ACHN (cell line): ENCODE data around the gene SLC22A3.
"Not testable (repeated sequence)": the region's sequence is repeated elsewhere in the genome, so short reads cannot be mapped to it uniquely, and the experiment has no call there.

ENCODE experiments used
- DNase-seq: peaks from one replicate; pipeline ENCODE4 v3.0.0-alpha.2; 2015
- in situ Hi-C: cut with HindIII; loops from 2 replicates; pipeline ENCODE4 v1.10.0; 2017; ENCODE audit warnings: low sequenced_read_pairs, low pct_ligation_motif_present, low pct_unique_long_range_greater_than_20kb

Gene SLC22A3

DNA sequence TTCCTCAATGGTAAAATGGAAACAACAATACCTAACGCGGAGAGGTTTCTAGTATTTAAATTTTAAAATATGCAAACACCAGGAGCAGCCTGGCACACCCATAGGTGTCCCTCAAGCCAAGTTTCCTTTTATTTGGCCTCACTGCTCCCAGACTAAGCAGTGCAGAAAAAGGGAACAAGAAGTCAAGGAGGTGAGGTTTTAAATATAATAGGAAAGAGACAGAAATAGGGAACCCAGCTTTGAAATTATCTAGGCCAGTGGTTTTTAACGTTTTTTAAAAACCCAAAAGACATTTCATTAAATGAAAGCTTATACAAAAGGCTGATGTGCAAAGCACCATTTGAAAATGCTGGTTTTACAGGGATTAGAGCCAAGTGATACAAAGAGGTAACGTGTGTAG, 109.6 kb downstream of the SLC22A3 start:
- DNase-seq = no peak
- in situ Hi-C loops = no loop called here

DNA sequence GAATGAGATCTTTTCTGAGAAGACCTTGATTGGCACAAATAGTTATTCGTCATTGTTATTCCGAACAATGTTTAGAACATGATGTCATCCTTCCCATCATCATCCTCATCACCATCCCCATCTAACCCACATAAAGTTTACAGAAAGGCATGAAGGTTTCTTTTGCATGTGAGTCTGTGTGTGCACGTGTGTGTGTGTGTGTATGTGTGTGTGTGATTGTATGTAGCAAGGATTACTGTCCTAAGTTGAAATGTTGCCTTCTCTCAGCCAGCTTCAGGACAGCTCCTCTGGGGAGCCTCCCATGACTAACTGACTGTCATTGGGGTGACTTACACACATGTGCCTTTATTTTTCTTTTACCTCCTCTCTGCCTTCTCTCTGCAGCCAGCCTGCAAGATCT, 113.5 kb downstream of the SLC22A3 start:
- in situ Hi-C loops = no loop called here

DNA sequence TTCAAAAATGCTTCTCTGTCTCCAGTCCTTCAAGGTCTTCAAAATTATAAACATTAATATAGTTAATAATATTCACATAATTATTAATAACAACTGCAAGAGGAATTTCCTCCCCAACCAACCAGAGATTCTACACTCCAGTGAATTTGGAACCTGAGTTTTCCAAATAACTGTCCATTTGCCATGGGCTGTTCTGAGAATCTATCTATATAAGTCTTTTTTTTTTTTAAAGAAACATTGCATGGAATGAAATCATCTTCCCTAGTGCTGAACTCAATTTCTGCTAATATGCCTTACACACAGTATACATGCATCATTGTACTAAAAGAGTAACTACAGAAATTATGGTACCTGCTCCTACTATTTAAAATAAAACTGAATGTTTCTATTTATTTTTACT, 113.9 kb downstream of the SLC22A3 start:
- no peak for DNase-seq
- in situ Hi-C loops = no loop called here

More for the DNA sequence above, 113.5 kb downstream of the SLC22A3 start:
- no peak for DNase-seq

DNA sequence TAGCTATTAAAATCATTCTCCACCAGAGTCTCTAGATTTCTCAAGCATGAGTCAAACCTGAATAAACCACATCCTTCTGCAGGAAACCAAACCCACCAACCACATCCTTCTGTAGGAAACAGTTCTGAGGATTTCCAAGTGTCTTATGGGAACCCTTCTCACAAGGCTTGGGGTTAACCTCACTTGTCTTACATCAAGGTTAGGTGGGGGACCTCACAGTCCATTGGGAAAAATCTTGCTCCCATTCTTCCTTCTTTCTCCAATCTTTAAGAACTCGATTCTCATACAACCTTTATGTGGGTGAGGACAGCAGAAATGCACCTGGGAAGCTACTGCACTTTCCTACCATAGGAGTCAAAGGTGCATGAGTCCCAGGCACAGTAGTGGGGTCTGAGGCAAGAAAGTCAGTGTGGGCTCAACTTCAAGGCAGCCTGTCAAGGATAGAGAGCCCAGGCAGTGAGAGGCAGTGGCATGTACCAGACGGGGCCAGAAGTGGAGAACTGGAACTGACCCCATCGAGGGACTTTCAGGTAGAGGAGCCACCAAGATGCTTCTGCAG, 114.5 kb downstream of the SLC22A3 start:
- in situ Hi-C loops = no loop called here
- DNase-seq = peak; percentile 81

DNA sequence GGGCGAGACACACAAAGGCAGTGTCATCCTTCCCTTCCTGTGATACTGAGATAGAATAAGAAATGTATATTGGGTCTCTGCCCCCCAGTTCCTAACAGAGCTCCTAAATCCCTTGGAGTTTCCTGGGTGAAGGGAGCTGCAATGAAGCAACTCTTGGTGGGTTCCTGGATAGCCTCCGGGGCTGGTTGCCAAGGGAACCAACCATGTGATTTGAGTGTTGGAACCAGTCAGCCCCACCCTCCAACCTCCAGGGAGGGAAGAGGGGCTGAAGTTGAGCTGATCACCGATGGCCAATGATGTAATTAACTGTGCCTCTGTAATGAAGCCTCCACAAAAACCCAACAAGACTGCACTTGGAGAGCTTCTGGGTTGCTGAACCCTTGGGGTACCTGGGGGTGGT, 116.6 kb downstream of the SLC22A3 start:
- no peak for DNase-seq
- in situ Hi-C loops = no loop called here

DNA sequence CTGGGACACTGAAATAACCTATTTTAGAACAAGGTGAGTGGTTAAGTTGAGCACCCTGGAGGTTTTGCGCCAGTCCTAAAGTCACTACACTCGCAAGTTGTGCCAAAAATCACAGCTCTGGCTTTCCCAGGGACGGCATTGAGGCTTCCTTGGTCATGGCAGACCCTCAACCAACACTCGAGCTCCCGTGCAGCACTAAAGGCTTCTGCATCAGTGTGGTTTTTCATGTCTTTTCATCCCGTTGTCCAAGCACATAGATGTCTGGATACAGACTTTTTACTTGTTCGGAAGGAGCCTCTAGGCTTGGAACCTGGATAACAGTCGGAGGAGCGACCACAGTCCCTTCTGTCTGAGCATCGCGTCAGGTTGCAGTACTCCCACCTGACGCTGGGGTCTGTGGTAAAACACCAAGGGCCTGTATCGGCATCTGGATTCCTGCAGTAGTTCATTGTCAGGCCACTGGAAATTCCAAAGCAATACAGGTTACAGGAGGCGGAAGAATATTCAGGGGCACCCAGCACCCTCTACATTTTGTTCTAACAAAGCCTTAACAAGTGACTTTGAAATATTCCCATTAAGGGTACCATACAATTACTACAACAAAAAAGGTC, 119.2 kb downstream of the SLC22A3 start:
- DNase-seq, in situ Hi-C loops: not testable (repeated sequence)

DNA sequence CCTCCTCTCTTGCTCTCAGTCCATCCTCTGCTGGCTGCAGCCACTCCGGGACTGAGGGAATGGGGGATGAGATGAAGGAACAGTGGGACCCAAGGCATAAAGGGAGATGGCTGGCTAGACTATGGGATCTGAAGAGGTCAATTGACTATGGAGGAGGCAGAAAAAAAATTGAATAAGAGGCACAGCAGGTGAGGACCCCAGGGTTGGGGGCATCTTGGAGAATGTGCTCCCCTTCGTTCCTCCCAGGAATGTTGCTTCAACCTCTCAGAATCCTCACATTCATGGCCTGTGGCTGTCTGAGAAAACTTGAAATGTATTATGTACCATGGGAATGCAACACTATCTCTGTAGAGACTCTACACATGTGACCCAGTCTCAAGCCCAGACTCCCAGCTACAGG, 121.0 kb downstream of the SLC22A3 start:
- in situ Hi-C loops = no loop called here
- DNase-seq = no peak

DNA sequence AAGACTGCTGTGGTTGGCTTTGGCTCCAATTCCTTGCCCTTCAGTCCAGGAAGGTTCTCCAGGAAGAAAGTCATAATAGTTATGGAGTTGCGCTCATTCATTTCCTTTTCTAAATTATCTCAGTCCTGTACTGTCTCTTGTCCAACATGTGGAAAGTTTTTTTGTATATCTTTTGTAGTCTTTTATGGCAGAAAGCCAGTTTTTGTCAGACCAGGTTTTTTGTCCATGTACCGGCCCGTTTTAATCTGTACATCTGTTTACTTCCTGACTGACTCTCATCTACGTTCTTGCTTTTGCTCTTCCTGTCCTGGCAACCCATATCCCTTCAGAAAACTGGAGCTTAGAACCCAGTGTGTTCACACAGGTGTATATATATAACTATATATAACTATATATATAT, 127.9 kb downstream of the SLC22A3 start:
- in situ Hi-C loops, DNase-seq: not testable (repeated sequence)

DNA sequence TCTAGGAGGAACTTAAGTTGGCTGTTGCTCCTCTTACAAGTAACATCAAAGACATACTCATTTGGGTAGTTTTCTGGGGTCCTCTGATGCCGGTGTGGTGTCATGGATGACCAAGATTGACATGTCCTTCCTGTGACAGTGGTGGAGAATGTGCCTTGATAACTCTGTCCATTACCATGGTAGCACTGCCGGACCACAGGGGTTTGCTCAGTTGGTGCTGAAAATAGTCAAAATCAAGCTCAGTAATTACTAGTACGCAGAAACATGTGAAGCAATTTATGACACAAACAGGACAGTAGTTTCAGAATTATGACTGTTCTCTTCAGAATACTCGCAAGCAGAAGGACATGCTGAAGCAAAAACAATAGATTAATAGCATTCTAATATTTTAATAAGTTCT, 128.9 kb downstream of the SLC22A3 start:
- in situ Hi-C loops, DNase-seq: not testable (repeated sequence)

DNA sequence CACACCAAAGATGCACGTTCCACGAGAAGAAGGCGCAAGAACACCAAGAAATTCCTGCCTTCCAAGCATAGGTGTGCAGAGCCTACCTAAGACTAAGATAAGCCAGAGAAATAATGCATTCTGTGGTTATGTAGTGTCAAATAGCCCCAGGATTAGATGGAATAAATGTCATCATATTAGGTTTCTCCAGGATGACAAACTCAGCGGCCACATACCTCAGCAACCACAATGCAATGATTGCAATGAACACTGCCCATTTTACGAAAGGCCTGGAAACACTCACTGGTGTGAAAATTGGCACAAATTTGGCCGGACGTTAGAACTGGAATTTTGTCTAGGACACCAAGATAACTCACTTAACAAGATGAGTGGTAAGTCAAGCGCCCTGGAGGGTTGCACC, 129.7 kb downstream of the SLC22A3 start:
- in situ Hi-C loops = no loop called here
- DNase-seq = no peak

DNA sequence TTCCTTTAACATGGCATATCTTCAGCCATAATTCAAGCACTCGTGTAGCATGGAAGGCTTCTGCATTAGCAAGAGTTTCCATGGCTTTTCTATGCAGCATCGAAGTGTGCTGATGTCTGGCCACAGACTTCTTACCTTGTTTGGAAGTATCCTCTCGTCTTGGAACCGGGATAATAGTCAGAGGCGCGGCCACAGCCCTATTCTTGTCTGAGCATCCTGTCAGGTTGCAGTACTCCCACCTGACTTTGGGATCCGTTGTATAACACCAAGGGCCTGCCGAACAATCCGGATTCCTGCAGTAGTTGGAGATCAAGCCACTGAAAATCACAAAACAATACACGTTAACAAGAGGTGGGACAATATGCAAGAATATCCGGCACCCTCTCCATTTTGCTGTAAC, 138.9 kb downstream of the SLC22A3 start:
- in situ Hi-C loops = no loop called here

DNA sequence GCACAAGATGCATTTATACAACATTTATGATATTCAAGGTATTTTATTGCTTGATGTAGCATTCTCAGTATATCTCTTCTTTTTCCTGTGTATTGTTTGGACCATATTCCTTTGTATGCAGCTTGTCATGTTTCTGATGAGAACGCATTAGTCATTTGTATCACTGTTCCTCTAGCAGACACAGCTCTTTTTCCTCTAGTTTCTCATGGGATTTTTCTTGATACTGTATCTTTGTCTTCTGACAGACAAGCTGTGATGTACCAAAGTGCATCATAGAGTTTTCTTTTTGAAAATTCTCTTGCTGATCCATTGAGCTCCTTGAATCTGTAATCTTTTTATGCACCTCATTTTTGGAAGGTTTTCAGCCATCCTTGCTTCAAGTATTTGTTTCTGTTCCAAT, 140.9 kb downstream of the SLC22A3 start:
- in situ Hi-C loops = no loop called here
- DNase-seq = no peak

More for the DNA sequence above, 138.9 kb downstream of the SLC22A3 start:
- no peak for DNase-seq

DNA sequence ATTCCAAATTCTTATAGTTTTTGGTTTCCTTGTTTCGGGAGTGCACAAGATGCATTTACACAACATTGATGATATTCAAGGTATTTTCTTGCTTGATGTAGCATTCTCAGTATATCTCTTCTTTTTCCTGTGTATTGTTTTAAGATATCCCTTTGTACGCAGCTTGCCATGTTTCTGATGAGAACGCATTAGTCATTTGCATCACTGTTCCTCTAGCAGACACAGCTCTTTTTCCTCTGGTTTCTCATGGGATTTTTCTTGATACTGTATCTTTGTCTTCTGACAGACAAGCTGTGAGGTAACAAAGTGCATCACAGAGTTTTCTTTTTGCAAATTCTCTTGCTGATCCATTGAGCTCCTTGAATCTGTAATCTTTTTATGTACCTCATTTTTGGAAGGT, 146.4 kb downstream of the SLC22A3 start:
- in situ Hi-C loops = no loop called here
- no peak for DNase-seq

DNA sequence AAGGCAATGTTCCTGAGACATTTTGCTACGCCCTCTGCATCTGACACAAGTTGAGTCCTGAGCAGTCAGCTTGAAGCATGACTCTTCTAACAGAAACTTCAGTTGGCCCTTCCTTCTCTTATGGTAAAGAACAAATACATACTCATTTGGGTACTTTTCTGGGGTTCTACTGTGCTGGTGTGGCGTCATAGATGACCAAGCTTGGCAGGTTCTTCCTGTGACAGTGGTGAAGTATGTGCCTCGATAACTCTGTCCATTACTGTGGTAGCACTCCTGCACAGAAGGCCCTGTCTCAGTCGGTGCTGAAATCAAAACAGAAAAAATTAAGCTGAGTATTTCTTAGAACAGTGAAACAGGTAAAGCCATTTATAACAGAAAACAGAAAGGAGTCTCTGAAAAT, 152.5 kb downstream of the SLC22A3 start:
- in situ Hi-C loops = no loop called here
- no peak for DNase-seq
